Stimulated activated CD8-positive, alpha-beta memory T cell treated with anti-CD3 and anti-CD28 coated beads, Interleukin-2, amount 100 ng/mL, for 48 hours (primary cell): ENCODE results near the gene KRTAP2-4.
"Not testable (repeated sequence)": the region's sequence is repeated elsewhere in the genome, so short reads cannot be mapped to it uniquely, and the experiment has no call there.

ENCODE experiments used
- DNase-seq, 2 donors: peaks; one replicate each; pipeline ENCODE4 v3.0.0-alpha.2; 2020; ENCODE audit warnings: low read depth in 2 of 2

The KRTAP2-4 gene

DNA sequence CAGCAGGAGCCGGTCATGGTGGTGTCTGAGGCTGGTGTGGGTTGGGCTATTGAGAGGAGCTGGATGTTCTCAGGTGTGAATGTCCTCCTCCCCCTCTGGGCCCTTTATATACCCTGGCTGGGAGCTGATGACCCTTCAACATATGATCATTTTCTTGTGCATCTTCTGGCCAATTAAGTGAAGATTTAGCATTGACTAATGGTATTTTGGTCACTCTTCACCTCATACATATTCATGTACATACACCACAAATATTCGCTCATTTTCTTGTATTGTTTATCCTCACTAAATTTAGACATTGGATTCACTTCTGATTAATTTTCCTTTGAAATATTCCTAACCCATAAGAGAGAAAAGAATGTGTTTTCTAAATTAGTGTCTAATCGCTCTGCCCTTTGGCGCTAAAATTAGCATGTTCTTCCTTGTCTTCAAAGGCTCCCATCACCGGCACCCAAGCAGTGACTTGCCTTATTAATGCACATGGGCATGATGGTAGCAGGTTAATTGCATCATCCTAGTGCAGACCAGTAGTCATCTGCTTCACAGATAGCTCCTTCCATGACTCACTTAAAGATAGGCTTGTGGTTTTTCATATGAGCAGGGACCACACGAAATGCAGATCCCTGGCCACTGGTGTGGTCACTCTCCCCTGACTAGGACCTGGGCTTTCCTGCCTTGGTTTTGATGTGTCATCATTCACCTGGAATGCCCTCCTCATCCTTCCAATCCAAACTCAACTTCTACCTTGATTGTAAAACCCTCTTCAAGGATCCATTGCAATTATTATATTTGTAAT lies at the start of gene KRTAP2-4:
KRTAP2-4 (minus strand) TSS at position 51 of the 796 bp plus-strand sequence; CDS start at position 17, 34 bp downstream.
- DNase-seq: no peak

- no peak for DNase-seq
Measured at GRCh38 chr17:41111151-41111885, 45.6 kb upstream of the KRTAP2-4 start.

GRCh38 chr17:41108728-41109386 lies 43.2 kb upstream of the KRTAP2-4 start:
- DNase-seq: not testable (repeated sequence)

DNA sequence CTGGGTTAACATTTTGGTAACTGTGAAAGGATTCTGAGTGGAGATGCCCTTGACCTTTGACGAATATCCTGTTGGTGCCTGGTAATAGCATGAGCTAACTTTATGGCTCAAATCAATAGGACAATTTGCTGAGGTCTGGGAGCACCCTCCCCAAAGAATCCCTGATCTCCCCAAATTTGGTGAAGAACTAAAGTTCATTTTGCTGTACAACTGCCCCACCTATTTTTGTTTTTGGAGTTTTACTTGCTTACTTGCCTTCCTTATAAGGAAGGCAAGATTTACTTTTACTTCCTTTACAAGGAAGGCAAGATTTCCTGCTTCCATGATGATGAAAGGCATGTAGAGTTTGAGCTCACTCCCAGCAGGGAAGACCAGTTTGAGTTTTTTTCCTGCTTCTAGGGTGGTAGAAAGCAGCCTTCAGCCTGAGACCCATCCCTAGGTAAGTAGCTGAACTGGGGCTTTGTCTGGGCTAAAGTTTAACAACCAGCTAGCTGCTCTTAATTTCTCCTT lies 42.3 kb upstream of the KRTAP2-4 start:
- no peak for DNase-seq

DNA sequence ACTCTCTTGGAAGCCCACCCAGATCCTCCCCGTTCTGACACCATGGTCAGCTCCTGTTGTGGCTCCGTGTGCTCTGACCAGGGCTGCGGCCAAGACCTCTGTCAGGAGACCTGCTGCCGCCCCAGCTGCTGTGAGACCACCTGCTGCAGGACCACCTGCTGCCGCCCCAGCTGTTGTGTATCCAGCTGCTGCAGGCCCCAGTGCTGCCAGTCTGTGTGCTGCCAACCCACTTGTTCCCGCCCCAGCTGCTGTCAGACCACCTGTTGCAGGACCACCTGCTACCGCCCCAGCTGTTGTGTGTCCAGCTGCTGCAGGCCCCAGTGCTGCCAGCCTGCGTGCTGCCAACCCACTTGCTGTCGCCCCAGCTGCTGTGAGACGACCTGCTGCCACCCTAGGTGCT lies 39.7 kb upstream of the KRTAP2-4 start, which contains the start of gene KRTAP4-9:
KRTAP4-9 (plus strand) TSS at position 43 of the 400 bp plus-strand sequence; CDS start at position 43, 0 bp downstream.
- not testable (repeated sequence) for DNase-seq

DNA sequence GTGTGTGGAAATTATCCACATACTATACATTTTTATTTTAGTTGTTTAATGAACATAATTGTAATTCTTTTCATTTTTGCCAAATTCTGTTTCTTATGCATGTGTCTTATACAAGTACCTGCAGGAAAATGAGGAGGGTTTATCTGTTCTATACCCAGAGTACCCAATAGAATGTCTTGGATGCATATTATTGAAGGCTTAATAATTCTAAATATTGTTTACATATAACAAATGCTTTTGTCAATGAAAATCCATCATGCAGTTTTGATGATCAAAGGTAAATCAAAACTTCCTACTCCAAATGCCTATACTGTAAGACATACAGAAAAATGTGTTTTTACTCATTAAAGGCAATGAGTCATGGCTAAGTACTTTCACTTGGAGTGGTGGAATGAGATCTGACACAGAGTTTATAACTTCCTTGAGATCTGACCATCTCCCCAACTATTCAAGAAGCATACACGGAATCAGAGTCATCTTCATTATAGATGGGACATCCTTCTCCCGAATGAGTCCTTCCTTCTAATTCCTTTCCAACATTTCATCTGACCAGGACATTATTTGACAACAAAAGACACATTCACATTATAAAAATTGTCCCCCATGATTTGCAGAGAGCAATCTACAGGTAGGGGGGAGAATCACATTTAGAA lies 38.8 kb upstream of the KRTAP2-4 start:
- DNase-seq: not testable (repeated sequence)

DNA sequence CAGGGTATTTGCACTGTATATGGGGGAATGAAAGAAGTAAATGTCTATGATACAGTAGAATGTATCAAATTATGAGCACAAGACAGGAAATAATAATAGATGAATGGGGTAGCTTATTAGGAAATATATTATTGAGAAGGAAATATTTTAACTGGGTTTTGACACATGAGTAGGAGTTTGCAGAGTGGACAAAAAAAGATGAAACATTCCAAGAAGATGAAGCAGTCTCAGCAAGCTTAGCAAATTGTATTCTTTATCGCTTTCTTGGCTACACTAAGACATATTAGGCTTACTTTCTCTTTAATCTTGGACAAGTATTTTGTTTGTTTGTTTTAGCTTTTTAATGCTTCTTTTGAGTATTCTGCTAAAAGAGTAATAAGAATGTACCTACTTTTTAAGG lies 38.2 kb upstream of the KRTAP2-4 start:
- DNase-seq: no peak

GRCh38 chr17:41101586-41102259 lies 36.0 kb upstream of the KRTAP2-4 start, which contains the start of gene KRTAP4-16:
Gene KRTAP4-16, minus strand, starts transcription at chr17:41102209. Its CDS starts 0 bp downstream, at chr17:41102209.
- no peak for DNase-seq

- DNase-seq: not testable (repeated sequence)
Measured at GRCh38 chr17:41099682-41100480, 34.2 kb upstream of the KRTAP2-4 start.

- DNase-seq: no peak
Measured at GRCh38 chr17:41098481-41098880, 32.8 kb upstream of the KRTAP2-4 start.

DNA sequence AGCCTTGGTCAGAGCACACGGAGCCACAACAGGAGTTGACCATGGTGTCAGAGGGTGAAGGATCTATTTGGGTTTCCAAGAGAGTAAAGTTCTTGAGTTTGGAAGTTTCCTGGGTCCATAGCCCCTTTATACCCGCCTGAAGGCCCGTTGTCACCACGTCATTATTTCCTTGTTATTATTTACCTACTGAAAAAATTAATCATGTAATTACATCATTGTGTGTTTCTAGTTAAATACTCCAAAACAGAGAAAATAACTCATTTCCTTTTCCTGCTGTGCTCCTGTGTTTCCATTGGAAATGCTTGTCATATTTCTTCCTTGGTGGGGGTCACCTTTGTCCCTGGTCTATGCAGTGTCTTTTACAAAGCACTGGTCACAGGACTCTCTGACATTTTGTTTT lies 32.4 kb upstream of the KRTAP2-4 start, which contains the start of gene KRTAP4-8:
KRTAP4-8 (minus strand) TSS at position 101 of the 400 bp plus-strand sequence; CDS start at position 43, 58 bp downstream.
- DNase-seq: no peak

DNA sequence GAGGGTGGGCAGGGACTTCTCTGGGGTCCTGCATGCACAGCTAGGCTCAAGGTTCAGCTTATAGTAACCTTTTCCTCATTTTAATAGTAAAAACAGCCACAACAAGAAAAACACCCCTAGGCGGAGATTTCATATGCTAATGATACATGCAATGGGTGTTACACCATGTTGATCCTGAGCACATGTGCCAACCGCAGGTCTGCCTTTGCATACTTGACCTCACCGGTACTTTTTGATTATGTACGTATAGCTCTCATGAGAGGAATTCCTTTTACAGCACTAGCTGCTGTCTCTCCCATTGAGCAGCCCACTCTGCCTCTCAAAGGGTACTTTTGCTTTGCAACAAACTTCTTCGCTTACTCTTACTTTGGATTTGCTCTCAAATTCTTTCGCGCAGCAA lies 30.4 kb upstream of the KRTAP2-4 start:
- DNase-seq: no peak

GRCh38 chr17:41088760-41089352 lies 23.2 kb upstream of the KRTAP2-4 start:
- DNase-seq: not testable (repeated sequence)

DNA sequence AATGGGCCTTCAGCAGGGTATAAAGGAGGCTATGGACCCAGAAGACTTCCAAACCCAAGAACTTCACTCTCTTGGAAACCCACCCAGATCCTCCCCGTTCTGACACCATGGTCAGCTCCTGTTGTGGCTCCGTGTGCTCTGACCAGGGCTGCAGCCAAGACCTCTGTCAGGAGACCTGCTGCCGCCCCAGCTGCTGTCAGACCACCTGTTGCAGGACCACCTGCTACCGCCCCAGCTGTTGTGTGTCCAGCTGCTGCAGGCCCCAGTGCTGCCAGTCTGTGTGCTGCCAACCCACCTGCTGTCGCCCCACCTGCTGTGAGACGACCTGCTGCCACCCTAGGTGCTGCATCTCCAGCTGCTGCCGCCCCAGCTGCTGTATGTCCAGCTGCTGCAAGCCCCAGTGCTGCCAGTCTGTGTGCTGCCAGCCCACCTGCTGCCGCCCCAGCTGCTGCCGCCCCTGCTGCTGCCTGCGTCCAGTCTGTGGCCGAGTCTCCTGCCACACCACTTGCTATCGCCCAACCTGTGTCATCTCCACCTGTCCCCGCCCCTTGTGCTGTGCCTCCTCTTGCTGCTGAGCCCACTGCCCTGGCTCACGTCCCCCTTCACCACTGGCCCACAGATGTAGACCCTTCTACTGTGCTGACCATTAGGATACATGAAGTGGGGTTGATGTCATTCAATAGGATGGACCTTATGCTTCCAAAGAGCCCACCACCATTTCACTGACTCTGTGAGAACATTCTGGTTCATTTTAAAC lies 18.6 kb upstream of the KRTAP2-4 start, which contains the start of gene KRTAP4-7:
KRTAP4-7 (plus strand) TSS at position 51 of the 757 bp plus-strand sequence; CDS start at position 108, 57 bp downstream.
- DNase-seq: not testable (repeated sequence)

GRCh38 chr17:41083427-41083826 lies 17.7 kb upstream of the KRTAP2-4 start:
- DNase-seq: not testable (repeated sequence)

DNA sequence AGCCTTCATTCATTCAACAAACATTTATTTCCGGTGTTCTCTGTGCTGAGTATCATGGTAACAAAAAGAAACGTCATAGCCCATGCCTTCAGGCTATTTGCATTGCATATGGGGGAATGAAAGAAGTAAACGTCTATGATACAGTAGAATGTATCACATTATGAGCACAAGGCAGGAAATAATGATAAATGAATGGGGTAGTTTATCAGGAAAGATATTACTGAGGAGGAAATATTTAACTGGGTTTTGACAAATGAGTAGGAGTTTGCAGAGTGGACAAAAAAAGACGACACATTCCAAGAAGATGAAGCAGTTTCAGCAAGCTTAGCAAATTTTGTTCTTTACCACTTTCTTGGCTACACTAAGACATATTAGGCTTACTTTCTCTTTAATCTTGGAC lies 16.9 kb upstream of the KRTAP2-4 start:
- no peak for DNase-seq

- no peak for DNase-seq
Measured at GRCh38 chr17:41076788-41077187, 11.1 kb upstream of the KRTAP2-4 start.

DNA sequence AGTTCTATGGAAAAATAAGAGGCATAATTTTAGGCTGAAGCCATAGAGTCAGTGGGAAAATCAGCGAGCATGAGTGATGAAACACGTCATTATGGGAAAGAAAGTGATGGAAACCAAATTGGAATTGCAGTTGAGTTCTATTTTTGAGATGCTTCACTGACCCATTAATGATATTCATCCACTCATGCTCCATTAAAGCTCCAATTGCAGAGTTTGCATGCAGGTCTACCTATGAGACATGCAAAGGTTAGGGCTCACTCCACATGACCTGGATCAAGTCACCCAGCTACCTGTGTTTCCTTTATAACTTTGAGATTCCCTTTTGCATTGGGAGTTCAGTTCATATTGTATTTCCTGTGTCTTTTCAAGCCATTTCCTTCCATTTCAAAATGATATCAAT lies 8.0 kb upstream of the KRTAP2-4 start:
- DNase-seq: no peak
